Fibroblast of lung (primary cell): ENCODE data around the gene NAV1.

Experiments used
- EZH2 ChIP-seq: IDR thresholded peaks from 2 replicates; pipeline ENCODE4 v1.5.1; 2012; ENCODE audit warnings: low read length, control low read depth, mild to moderate bottlenecking; ENCODE audit errors: missing control alignments
- TF ChIP-seq, protein P1 (sequence below), 2 donors: IDR thresholded peaks in 1 of 2; conservative IDR thresholded peaks in 1 of 2; 1 replicate in 1 of 2; 2 replicates in 1 of 2; pipeline ENCODE4 v1.5.1; 2011 to 2012; ENCODE audit warnings: low read length in 2 of 2, control low read depth in 1 of 2, inconsistent platforms in 1 of 2, low read depth in 1 of 2, mild to moderate bottlenecking in 1 of 2

DNA sequence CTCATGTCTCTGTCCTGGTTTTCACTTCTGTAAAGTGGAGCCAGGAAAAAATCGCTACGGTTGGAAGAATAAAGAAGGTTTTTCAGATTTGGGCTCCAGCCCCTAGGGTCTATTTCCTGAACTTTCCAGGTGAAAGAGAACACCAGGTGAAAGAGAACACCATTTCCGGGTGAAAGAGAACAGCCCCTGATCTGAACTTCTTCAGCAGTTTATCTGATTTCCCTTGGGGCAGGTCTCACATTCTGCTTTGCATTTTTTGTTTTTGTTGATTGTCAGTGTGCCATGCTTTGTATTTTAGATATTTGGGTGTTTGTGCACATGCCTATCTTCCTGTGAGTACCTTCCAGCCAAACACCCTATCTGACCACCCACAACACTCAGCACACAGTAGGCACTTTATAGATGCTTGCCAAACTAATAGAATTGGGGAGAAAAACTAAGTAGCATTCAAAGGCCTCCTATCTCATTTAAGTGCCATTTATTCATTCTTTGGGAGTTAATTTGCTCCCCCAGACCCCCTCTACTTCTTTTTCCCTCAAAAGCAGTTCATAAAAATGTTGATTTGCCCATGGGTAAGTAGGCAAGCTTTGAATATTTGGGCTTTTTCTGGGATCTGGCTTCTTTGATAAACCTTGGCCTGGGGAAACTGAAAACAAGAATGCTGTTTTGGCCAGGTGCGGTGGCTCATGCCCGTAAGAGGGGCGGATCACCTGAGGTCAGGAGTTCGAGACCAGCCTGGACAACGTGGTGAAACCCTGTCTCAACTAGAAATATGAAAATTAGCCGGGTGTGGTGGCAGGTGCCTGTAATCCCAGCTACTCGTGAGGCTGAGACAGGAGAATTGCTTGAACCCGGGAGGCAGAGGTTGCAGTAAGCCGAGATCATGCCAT, 2.2 kb downstream of the NAV1 start:
- TF ChIP-seq, protein P1, sequence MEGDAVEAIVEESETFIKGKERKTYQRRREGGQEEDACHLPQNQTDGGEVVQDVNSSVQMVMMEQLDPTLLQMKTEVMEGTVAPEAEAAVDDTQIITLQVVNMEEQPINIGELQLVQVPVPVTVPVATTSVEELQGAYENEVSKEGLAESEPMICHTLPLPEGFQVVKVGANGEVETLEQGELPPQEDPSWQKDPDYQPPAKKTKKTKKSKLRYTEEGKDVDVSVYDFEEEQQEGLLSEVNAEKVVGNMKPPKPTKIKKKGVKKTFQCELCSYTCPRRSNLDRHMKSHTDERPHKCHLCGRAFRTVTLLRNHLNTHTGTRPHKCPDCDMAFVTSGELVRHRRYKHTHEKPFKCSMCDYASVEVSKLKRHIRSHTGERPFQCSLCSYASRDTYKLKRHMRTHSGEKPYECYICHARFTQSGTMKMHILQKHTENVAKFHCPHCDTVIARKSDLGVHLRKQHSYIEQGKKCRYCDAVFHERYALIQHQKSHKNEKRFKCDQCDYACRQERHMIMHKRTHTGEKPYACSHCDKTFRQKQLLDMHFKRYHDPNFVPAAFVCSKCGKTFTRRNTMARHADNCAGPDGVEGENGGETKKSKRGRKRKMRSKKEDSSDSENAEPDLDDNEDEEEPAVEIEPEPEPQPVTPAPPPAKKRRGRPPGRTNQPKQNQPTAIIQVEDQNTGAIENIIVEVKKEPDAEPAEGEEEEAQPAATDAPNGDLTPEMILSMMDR (conservative IDR thresholded peaks at IDR 0.05 in 1 of 2, IDR thresholded peaks at IDR 0.05 in 1 of 2; ENCODE audit: low read depth in 1 of 2, low read length in 2 of 2) = no peak
- no peak for TF ChIP-seq EZH2
